HEK293 (cell line): ENCODE results near the gene CPO.

Experiments
- CTCF ChIA-PET: fragments of 350-600 bp; formaldehyde crosslinking; extraction: SDS; loops from one replicate; lab custom pipeline; 2021; ENCODE audit warnings: antibody characterized with exemption; lab: Yijun Ruan, JAX
- POLR2A ChIA-PET: fragments of 300-600 bp; formaldehyde crosslinking; extraction: SDS; loops from one replicate; lab custom pipeline; 2020; ENCODE audit warnings: antibody characterized with exemption, inconsistent platforms; lab: Yijun Ruan, JAX
- H3K27ac ChIP-seq: fragments of 200-500 bp; sonication (Bioruptor generic); 2 replicates; pipeline ENCODE4 v1.5.1; 2014; ENCODE audit warnings: low read depth, low read length, control low read depth, inconsistent platforms; ENCODE audit errors: extremely low read depth
- H3K36me3 ChIP-seq, 2 experiments: fragments of 200-500 bp in 1 of 2; sonication (Bioruptor generic) in 1 of 2; 1 replicate in 1 of 2; 2 replicates in 1 of 2; pipeline ENCODE4 v1.5.1; 2014 to 2017; ENCODE audit warnings: inconsistent platforms in 2 of 2, low read length in 2 of 2; ENCODE audit not compliant: control insufficient read depth in 2 of 2, insufficient read depth in 1 of 2
- H3K4me1 ChIP-seq: fragments of 200-500 bp; sonication (Bioruptor generic); 2 replicates; pipeline ENCODE4 v1.5.1; 2014; ENCODE audit warnings: mild to moderate bottlenecking, low read length, inconsistent platforms; ENCODE audit not compliant: control insufficient read depth, insufficient read depth
- H3K4me3 ChIP-seq: 2 replicates; pipeline ENCODE4 v1.5.1; 2011; ENCODE audit warnings: low read depth, mild to moderate bottlenecking, control low read depth, low read length, moderate library complexity
- H3K9me3 ChIP-seq: fragments of 200-500 bp; sonication (Bioruptor generic); 2 replicates; pipeline ENCODE4 v1.5.1; 2014; ENCODE audit warnings: low read depth, low read length, inconsistent platforms; ENCODE audit not compliant: control insufficient read depth, insufficient read depth
- GFI1B ChIP-seq: fragments of 450-650 bp; formaldehyde crosslinking; IDR thresholded peaks from 2 replicates; pipeline ENCODE4 v1.5.1; 2016; ENCODE audit warnings: missing biosample characterization, missing genetic modification characterization
- HOXD13 ChIP-seq: sonication (generic); formaldehyde crosslinking; IDR thresholded peaks from 2 replicates; pipeline ENCODE4 v1.8.0; 2022; ENCODE audit warnings: missing genetic modification reagents, borderline replicate concordance
- KLF7 ChIP-seq: fragments of 450-650 bp; formaldehyde crosslinking; IDR thresholded peaks from 2 replicates; pipeline ENCODE4 v1.5.1; 2016; ENCODE audit warnings: missing biosample characterization, missing genetic modification characterization, borderline replicate concordance
- REPIN1 ChIP-seq: fragments of 450-650 bp; formaldehyde crosslinking; IDR thresholded peaks from 2 replicates; pipeline ENCODE4 v1.5.1; 2017; ENCODE audit warnings: missing biosample characterization, missing genetic modification characterization, low read depth
- YY2 ChIP-seq: fragments of 450-650 bp; formaldehyde crosslinking; IDR thresholded peaks from 2 replicates; pipeline ENCODE4 v1.5.1; 2016; ENCODE audit warnings: missing biosample characterization, missing genetic modification characterization
- ZBTB17 ChIP-seq: fragments of 450-650 bp; formaldehyde crosslinking; IDR thresholded peaks from 2 replicates; pipeline ENCODE4 v1.5.1; 2016; ENCODE audit warnings: missing biosample characterization, missing genetic modification characterization
- ZBTB20 ChIP-seq: fragments of 450-650 bp; formaldehyde crosslinking; IDR thresholded peaks from 2 replicates; pipeline ENCODE4 v1.5.1; 2016; ENCODE audit warnings: missing biosample characterization, missing genetic modification characterization
- ZBTB44 ChIP-seq: fragments of 450-650 bp; IDR thresholded peaks from 2 replicates; pipeline ENCODE4 v1.5.1; 2018; ENCODE audit warnings: missing biosample characterization, mild to moderate bottlenecking, missing genetic modification characterization
- ZBTB49 ChIP-seq: fragments of 450-650 bp; formaldehyde crosslinking; IDR thresholded peaks from 2 replicates; pipeline ENCODE4 v1.5.1; 2016; ENCODE audit warnings: missing biosample characterization, missing genetic modification characterization, low read depth
- ZBTB6 ChIP-seq: fragments of 450-650 bp; formaldehyde crosslinking; IDR thresholded peaks from 2 replicates; pipeline ENCODE4 v1.5.1; 2017; ENCODE audit warnings: missing biosample characterization, missing genetic modification characterization
- ZNF10 ChIP-seq: fragments of 450-650 bp; formaldehyde crosslinking; IDR thresholded peaks from 2 replicates; pipeline ENCODE4 v1.5.1; 2017; ENCODE audit warnings: missing biosample characterization, missing genetic modification characterization
- ZNF132 ChIP-seq: fragments of 450-650 bp; formaldehyde crosslinking; IDR thresholded peaks from 2 replicates; pipeline ENCODE4 v1.5.1; 2017; ENCODE audit warnings: missing biosample characterization, missing genetic modification characterization, borderline replicate concordance
- ZNF138 ChIP-seq: fragments of 450-650 bp; formaldehyde crosslinking; IDR thresholded peaks from 2 replicates; pipeline ENCODE4 v1.5.1; 2016; ENCODE audit warnings: missing biosample characterization, missing genetic modification characterization, borderline replicate concordance
- ZNF157 ChIP-seq: fragments of 450-650 bp; formaldehyde crosslinking; IDR thresholded peaks from 2 replicates; pipeline ENCODE4 v1.5.1; 2016; ENCODE audit warnings: missing biosample characterization, missing genetic modification characterization
- ZNF18 ChIP-seq: fragments of 450-650 bp; formaldehyde crosslinking; IDR thresholded peaks from 2 replicates; pipeline ENCODE4 v1.5.1; 2016; ENCODE audit warnings: missing biosample characterization, missing genetic modification characterization
- ZNF311 ChIP-seq: fragments of 450-650 bp; formaldehyde crosslinking; IDR thresholded peaks from 2 replicates; pipeline ENCODE4 v1.5.1; 2017; ENCODE audit warnings: missing biosample characterization, missing genetic modification characterization, borderline replicate concordance
- ZNF341 ChIP-seq: fragments of 450-650 bp; formaldehyde crosslinking; IDR thresholded peaks from 2 replicates; pipeline ENCODE4; 2016; ENCODE audit warnings: low read depth, missing biosample characterization, missing genetic modification characterization
- ZNF433 ChIP-seq: fragments of 450-650 bp; formaldehyde crosslinking; IDR thresholded peaks from 2 replicates; pipeline ENCODE4 v1.5.1; 2016; ENCODE audit warnings: missing biosample characterization, missing genetic modification characterization, low read depth
- ZNF473 ChIP-seq: fragments of 450-650 bp; formaldehyde crosslinking; IDR thresholded peaks from 2 replicates; pipeline ENCODE4 v1.5.1; 2017; ENCODE audit warnings: missing biosample characterization, missing genetic modification characterization
- ZNF670 ChIP-seq: fragments of 450-650 bp; formaldehyde crosslinking; IDR thresholded peaks from 2 replicates; pipeline ENCODE4 v1.5.1; 2016; ENCODE audit warnings: missing biosample characterization, missing genetic modification characterization, low read depth
- ZNF76 ChIP-seq: fragments of 450-650 bp; formaldehyde crosslinking; IDR thresholded peaks from 2 replicates; pipeline ENCODE4; 2016; ENCODE audit warnings: low read depth, missing biosample characterization, missing genetic modification characterization, borderline replicate concordance
- ZNF776 ChIP-seq: fragments of 450-650 bp; formaldehyde crosslinking; IDR thresholded peaks from 2 replicates; pipeline ENCODE4 v1.5.0; 2017; ENCODE audit warnings: missing biosample characterization, missing genetic modification characterization, borderline replicate concordance
- ZSCAN16 ChIP-seq: fragments of 450-650 bp; formaldehyde crosslinking; IDR thresholded peaks from 2 replicates; pipeline ENCODE4 v1.5.1; 2016; ENCODE audit warnings: missing biosample characterization, missing genetic modification characterization

CPO gene

GRCh38 chr2:206991070-206991469, 51.8 kb downstream of the CPO start (continued):
- no peak for TF ChIP-seq ZBTB6 (tag by site-specific recombination)
- no peak for TF ChIP-seq ZNF473 (tag by site-specific recombination)

GRCh38 chr2:206993396-206993911, 54.1 kb downstream of the CPO start:
- CTCF ChIA-PET = interaction anchor here (0.6 to 1.5 kb wide), 3 partner anchors 12 to 442 kb away, joined by 3 to 8 read pairs (median 5); no protein-coding TSS in a partner anchor
- H3K4me1 ChIP-seq = no peaks in the 10 kb centered on the region
- POLR2A ChIA-PET = no interaction called here
- no peaks in the 10 kb centered on the region for H3K9me3 ChIP-seq
- no peak overlapping the region for H3K27ac ChIP-seq
- H3K36me3 ChIP-seq = no peaks in the 10 kb centered on the region
- no peak overlapping the region for H3K4me3 ChIP-seq
- no peak for TF ChIP-seq ZNF341
- TF ChIP-seq HOXD13 (CRISPR knock-in tag) = no peak
- no peak for TF ChIP-seq ZBTB49
- TF ChIP-seq ZNF670 = no peak
- no peak for TF ChIP-seq GFI1B (tag by site-specific recombination)
- no peak for TF ChIP-seq ZNF433
- TF ChIP-seq ZBTB44 (tag by site-specific recombination) = no peak
- TF ChIP-seq KLF7 (tag by site-specific recombination) = no peak
- no peak for TF ChIP-seq ZBTB17 (tag by site-specific recombination)

GRCh38 chr2:206993964-206994363, 54.6 kb downstream of the CPO start:
- POLR2A ChIA-PET = no interaction called here
- TF ChIP-seq ZNF132 (tag by site-specific recombination) (no peak), ZNF311 (no peak), ZNF76 (no peak), ZBTB17 (tag by site-specific recombination) (no peak), ZNF138 (tag by site-specific recombination) (no peak), ZNF776 (tag by site-specific recombination) (no peak), REPIN1 (no peak), ZNF157 (tag by site-specific recombination) (no peak), ZNF18 (no peak), YY2 (tag by site-specific recombination) (no peak), ZBTB20 (no peak), ZSCAN16 (tag by site-specific recombination) (no peak), ZNF10 (tag by site-specific recombination) (no peak)
- Histone ChIP-seq H3K4me3 (no peak overlapping the region), H3K4me1 (no peaks in the 10 kb centered on the region), H3K27ac (no peak overlapping the region), H3K36me3 (no peaks in the 10 kb centered on the region), H3K9me3 (no peaks in the 10 kb centered on the region)
- CTCF ChIA-PET = interaction anchor here (0.6 to 1.5 kb wide), 4 partner anchors 12 to 443 kb away, joined by 3 to 8 read pairs (median 5); no protein-coding TSS in a partner anchor
